GM23338 (cell line): ENCODE results near the gene B3GALNT2.

Experiments
- CREB1 ChIP-seq: fragments of 250-450 bp; sonication (Bioruptor Pico); IDR thresholded peaks from 2 replicates; pipeline ENCODE4 v1.5.0; 2020; ENCODE audit warnings: low read depth, mild to moderate bottlenecking, moderate library complexity
- EZH2 ChIP-seq: fragments of 200-600 bp; sonication (generic); IDR thresholded peaks from one replicate; pipeline ENCODE4 v1.8.0; 2017; ENCODE audit warnings: antibody characterized with exemption, mild to moderate bottlenecking, low read depth; ENCODE audit not compliant: unreplicated experiment
- EZH2phosphoT487 ChIP-seq: fragments of 200-600 bp; sonication (generic); IDR thresholded peaks from one replicate; pipeline ENCODE4 v1.8.1; 2018; ENCODE audit warnings: antibody characterized with exemption; ENCODE audit not compliant: unreplicated experiment
- JUNB ChIP-seq: IDR thresholded peaks from one replicate; pipeline ENCODE4 v1.6.1; 2016; ENCODE audit warnings: antibody characterized with exemption; ENCODE audit not compliant: unreplicated experiment
- POLR2AphosphoS5 ChIP-seq: IDR thresholded peaks from 2 replicates; pipeline ENCODE4 v1.6.1; 2016; ENCODE audit warnings: antibody characterized with exemption, low read depth
- STAT1 ChIP-seq: IDR thresholded peaks from one replicate; pipeline ENCODE4 v1.6.1; 2016; ENCODE audit warnings: antibody characterized with exemption; ENCODE audit not compliant: unreplicated experiment
- ZNF114 ChIP-seq: fragments of 250-450 bp; sonication (Bioruptor Pico); IDR thresholded peaks from 2 replicates; pipeline ENCODE4 v1.5.0; 2020; ENCODE audit warnings: mild to moderate bottlenecking, moderate library complexity
- ZNF331 ChIP-seq: fragments of 250-450 bp; sonication (Bioruptor Pico); IDR thresholded peaks from 2 replicates; pipeline ENCODE4 v1.5.0; 2020; ENCODE audit warnings: low read depth, mild to moderate bottlenecking, moderate library complexity
- TF ChIP-seq, protein P1 (sequence below), 2 experiments: fragments of 200-600 bp in 1 of 2; sonication (generic) in 1 of 2; conservative IDR thresholded peaks; 2 replicates each; pipeline versions ENCODE4 v1.5.1 to v1.6.1; 2016 to 2017; ENCODE audit warnings: antibody characterized with exemption in 2 of 2, low read depth in 2 of 2, mild to moderate bottlenecking in 2 of 2, moderate library complexity in 1 of 2
- TF ChIP-seq, protein P2 (sequence below): IDR thresholded peaks from one replicate; pipeline ENCODE4 v1.6.1; 2018; ENCODE audit warnings: antibody characterized with exemption; ENCODE audit not compliant: unreplicated experiment
- TF ChIP-seq, protein P3 (sequence below): IDR thresholded peaks from 2 replicates; pipeline ENCODE4 v1.6.1; 2016; ENCODE audit warnings: antibody characterized with exemption

- TF ChIP-seq, protein P1, sequence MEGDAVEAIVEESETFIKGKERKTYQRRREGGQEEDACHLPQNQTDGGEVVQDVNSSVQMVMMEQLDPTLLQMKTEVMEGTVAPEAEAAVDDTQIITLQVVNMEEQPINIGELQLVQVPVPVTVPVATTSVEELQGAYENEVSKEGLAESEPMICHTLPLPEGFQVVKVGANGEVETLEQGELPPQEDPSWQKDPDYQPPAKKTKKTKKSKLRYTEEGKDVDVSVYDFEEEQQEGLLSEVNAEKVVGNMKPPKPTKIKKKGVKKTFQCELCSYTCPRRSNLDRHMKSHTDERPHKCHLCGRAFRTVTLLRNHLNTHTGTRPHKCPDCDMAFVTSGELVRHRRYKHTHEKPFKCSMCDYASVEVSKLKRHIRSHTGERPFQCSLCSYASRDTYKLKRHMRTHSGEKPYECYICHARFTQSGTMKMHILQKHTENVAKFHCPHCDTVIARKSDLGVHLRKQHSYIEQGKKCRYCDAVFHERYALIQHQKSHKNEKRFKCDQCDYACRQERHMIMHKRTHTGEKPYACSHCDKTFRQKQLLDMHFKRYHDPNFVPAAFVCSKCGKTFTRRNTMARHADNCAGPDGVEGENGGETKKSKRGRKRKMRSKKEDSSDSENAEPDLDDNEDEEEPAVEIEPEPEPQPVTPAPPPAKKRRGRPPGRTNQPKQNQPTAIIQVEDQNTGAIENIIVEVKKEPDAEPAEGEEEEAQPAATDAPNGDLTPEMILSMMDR (conservative IDR thresholded peaks at IDR 0.05; ENCODE audit: low read depth in 2 of 2) = no peak
- TF ChIP-seq POLR2AphosphoS5 (no peak), STAT1 (no peak), CREB1 (no peak), EZH2phosphoT487 (no peak), ZNF114 (CRISPR knock-in tag) (no peak), EZH2 (no peak), JUNB (no peak), ZNF331 (no peak)
- TF ChIP-seq, protein P2, sequence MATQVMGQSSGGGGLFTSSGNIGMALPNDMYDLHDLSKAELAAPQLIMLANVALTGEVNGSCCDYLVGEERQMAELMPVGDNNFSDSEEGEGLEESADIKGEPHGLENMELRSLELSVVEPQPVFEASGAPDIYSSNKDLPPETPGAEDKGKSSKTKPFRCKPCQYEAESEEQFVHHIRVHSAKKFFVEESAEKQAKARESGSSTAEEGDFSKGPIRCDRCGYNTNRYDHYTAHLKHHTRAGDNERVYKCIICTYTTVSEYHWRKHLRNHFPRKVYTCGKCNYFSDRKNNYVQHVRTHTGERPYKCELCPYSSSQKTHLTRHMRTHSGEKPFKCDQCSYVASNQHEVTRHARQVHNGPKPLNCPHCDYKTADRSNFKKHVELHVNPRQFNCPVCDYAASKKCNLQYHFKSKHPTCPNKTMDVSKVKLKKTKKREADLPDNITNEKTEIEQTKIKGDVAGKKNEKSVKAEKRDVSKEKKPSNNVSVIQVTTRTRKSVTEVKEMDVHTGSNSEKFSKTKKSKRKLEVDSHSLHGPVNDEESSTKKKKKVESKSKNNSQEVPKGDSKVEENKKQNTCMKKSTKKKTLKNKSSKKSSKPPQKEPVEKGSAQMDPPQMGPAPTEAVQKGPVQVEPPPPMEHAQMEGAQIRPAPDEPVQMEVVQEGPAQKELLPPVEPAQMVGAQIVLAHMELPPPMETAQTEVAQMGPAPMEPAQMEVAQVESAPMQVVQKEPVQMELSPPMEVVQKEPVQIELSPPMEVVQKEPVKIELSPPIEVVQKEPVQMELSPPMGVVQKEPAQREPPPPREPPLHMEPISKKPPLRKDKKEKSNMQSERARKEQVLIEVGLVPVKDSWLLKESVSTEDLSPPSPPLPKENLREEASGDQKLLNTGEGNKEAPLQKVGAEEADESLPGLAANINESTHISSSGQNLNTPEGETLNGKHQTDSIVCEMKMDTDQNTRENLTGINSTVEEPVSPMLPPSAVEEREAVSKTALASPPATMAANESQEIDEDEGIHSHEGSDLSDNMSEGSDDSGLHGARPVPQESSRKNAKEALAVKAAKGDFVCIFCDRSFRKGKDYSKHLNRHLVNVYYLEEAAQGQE = no peak
- TF ChIP-seq, protein P3, sequence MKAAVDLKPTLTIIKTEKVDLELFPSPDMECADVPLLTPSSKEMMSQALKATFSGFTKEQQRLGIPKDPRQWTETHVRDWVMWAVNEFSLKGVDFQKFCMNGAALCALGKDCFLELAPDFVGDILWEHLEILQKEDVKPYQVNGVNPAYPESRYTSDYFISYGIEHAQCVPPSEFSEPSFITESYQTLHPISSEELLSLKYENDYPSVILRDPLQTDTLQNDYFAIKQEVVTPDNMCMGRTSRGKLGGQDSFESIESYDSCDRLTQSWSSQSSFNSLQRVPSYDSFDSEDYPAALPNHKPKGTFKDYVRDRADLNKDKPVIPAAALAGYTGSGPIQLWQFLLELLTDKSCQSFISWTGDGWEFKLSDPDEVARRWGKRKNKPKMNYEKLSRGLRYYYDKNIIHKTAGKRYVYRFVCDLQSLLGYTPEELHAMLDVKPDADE = no peak
Measured at GRCh38 chr1:235470741-235471439, 33.4 kb downstream of the B3GALNT2 start.
